Activated B cell treated with CpG ODN at 0.5 μM for 24 hours (primary cell): ENCODE data around the gene PCNX2. TPM values are rescaled to one million over a fixed set of nuclear protein-coding genes. Genes with fewer than 3 reads are reported as not detected.

Experiments used
- ATAC-seq: fragments of 200-7000 bp; cut with Tn5 transposase; one replicate; pipeline ENCODE4 v1.10.0; 2021; ENCODE audit warnings: low read depth, mild to moderate bottlenecking, moderate library complexity
- CTCF ChIA-PET: fragments of 350-600 bp; sonication (Branson Sonifier 250); formaldehyde crosslinking; loops from one replicate; lab custom pipeline; 2021; ENCODE audit warnings: antibody characterized with exemption; lab: Charles Lee
- POLR2A ChIA-PET: fragments of 350-600 bp; sonication (Branson Sonifier 250); formaldehyde crosslinking; loops from one replicate; lab custom pipeline; 2021; ENCODE audit warnings: antibody characterized with exemption; lab: Charles Lee
- DNase-seq: peaks from one replicate; pipeline ENCODE4 v3.0.0; 2022
- H3K27ac Mint-ChIP-seq: one replicate; pipeline ENCODE4 v1.8.0; 2020; ENCODE audit warnings: mixed read lengths
- H3K27me3 Mint-ChIP-seq: one replicate; pipeline ENCODE4 v1.8.0; 2021; ENCODE audit warnings: mixed read lengths
- H3K36me3 Mint-ChIP-seq: one replicate; pipeline ENCODE4 v1.8.0; 2021; ENCODE audit warnings: low read depth, mixed read lengths
- H3K4me1 Mint-ChIP-seq: one replicate; pipeline ENCODE4 v1.8.0; 2021; ENCODE audit warnings: mixed read lengths
- H3K4me3 Mint-ChIP-seq: one replicate; pipeline ENCODE4 v1.8.0; 2020; ENCODE audit warnings: mild to moderate bottlenecking, mixed read lengths
- H3K9me3 Mint-ChIP-seq: one replicate; pipeline ENCODE4 v1.8.0; 2020; ENCODE audit warnings: mixed read lengths
- intact Hi-C: fragments of 100-400 bp; cut with micrococcal nuclease; formaldehyde crosslinking; loops from one replicate; pipeline ENCODE4 v1.15.1; 2024
- total RNA-seq: library from RNA; stranded (reverse); gene quantifications from 2 replicates; pipeline ENCODE4 v1.2.3, GENCODE V29; 2022
- TF ChIP-seq, protein P1 (sequence below): fragments of 200-600 bp; IDR thresholded peaks from one replicate; pipeline ENCODE4 v1.8.0; 2022; ENCODE audit warnings: antibody characterized with exemption, mild to moderate bottlenecking

The PCNX2 gene
- total RNA-seq, 1 donor from 2014 or later = 20.4 TPM

DNA sequence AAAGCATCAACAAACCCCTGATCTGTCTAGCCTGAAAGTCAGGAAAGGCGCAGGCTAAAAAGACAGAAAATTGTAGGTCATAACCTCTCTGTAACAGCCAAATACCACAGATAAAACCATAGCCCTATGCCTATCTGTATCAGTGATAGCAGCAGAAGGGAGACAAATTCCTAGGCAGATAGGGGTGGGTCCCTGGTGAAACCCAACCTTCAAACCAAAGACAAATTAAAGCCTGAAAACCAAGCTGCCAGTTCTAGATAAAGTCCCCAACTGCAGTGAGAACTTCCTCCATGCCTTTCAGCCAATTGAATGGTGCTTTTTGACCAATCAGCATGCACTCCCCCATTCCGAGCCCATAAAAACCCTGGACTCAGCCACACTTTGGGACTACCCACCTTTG is 229.8 kb downstream of the PCNX2 start:
- peaks cover 2% of the 10 kb centered on the region for H3K9me3 Mint-ChIP-seq
- intact Hi-C loops = no loop called here
- no peaks in the 10 kb centered on the region for H3K4me1 Mint-ChIP-seq
- no peak overlapping the region for H3K4me3 Mint-ChIP-seq
- H3K27me3 Mint-ChIP-seq = no peaks in the 10 kb centered on the region
- CTCF ChIA-PET = no interaction called here
- DNase-seq (no peak), ATAC-seq (no peak)
- H3K36me3 Mint-ChIP-seq = peaks cover 9% of the 10 kb centered on the region
- POLR2A ChIA-PET = no interaction called here
- TF ChIP-seq, protein P1, sequence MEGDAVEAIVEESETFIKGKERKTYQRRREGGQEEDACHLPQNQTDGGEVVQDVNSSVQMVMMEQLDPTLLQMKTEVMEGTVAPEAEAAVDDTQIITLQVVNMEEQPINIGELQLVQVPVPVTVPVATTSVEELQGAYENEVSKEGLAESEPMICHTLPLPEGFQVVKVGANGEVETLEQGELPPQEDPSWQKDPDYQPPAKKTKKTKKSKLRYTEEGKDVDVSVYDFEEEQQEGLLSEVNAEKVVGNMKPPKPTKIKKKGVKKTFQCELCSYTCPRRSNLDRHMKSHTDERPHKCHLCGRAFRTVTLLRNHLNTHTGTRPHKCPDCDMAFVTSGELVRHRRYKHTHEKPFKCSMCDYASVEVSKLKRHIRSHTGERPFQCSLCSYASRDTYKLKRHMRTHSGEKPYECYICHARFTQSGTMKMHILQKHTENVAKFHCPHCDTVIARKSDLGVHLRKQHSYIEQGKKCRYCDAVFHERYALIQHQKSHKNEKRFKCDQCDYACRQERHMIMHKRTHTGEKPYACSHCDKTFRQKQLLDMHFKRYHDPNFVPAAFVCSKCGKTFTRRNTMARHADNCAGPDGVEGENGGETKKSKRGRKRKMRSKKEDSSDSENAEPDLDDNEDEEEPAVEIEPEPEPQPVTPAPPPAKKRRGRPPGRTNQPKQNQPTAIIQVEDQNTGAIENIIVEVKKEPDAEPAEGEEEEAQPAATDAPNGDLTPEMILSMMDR = no peak
- no peak overlapping the region for H3K27ac Mint-ChIP-seq

DNA sequence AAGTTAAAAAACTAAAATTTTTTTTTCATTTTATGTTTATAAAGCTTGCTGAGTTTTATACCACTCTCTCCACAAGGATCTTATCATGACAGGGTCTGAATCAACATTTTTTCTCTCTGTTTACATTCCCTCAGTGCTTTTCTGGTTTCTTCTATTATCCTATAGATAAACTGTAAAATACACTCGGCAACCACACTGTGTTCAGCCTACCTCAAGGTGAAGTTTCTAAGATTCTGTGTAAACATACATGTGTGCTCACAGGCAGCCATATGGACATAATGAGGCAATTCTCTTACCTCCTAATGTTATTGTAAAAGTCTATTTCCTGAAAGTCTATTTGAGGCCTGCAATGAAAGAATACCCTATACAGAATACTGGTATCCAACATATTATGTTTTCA is 230.5 kb downstream of the PCNX2 start:
- intact Hi-C loops = no loop called here
- no peak for DNase-seq
- peaks cover 2% of the 10 kb centered on the region for H3K9me3 Mint-ChIP-seq
- CTCF ChIA-PET = no interaction called here
- no peaks in the 10 kb centered on the region for H3K4me1 Mint-ChIP-seq
- peaks cover 9% of the 10 kb centered on the region for H3K36me3 Mint-ChIP-seq
- H3K4me3 Mint-ChIP-seq = no peak overlapping the region
- TF ChIP-seq, protein P1 = no peak
- no peaks in the 10 kb centered on the region for H3K27me3 Mint-ChIP-seq
- no peak for ATAC-seq
- POLR2A ChIA-PET = no interaction called here
- H3K27ac Mint-ChIP-seq = no peak overlapping the region

DNA sequence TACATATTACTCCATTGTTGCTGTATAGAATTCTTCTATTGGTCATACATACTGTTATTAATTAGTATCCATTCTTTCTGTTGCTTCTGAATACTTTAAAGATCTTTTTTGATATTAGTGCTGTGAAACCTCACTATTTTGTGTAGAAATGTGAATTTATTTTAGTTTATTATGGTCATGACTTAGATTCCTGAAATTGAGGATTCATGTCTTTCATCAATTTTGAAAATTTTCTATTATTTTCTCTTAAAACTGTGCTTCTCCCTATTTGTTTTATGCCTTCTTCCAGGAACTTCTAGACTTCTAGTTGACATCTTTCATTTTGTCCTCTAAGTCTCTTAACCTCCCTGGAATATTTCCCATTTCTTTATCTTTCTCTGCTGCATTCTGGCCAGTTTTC is 232.1 kb downstream of the PCNX2 start:
- POLR2A ChIA-PET = no interaction called here
- intact Hi-C loops = no loop called here
- ATAC-seq (no peak), DNase-seq (no peak)
- H3K27me3 Mint-ChIP-seq = no peaks in the 10 kb centered on the region
- H3K4me1 Mint-ChIP-seq = no peaks in the 10 kb centered on the region
- TF ChIP-seq, protein P1 = no peak
- no peak overlapping the region for H3K4me3 Mint-ChIP-seq
- peaks cover 2% of the 10 kb centered on the region for H3K9me3 Mint-ChIP-seq
- H3K27ac Mint-ChIP-seq = no peak overlapping the region
- CTCF ChIA-PET = no interaction called here
- peaks cover 9% of the 10 kb centered on the region for H3K36me3 Mint-ChIP-seq

DNA sequence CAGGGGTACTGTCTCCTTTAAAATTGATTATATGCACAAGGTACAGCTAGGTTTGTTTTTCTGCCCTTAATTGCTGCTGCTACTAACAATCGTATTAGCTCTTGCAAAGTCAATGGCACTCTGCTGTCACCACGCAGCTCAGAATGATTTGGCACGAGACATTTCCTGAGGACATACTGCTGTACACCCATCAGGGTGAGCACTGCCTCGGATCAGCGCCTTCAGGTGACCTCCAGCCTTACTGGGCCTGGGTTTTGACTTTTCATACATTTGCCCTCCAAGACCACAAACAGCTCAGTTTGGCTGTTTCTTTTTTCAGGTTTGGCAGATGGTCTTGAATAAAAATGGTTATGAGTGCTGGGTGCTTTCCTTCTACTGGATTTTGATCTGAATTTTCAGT is 234.3 kb downstream of the PCNX2 start:
- ChIA-PET CTCF (no interaction called here), POLR2A (no interaction called here)
- no peak for ATAC-seq
- TF ChIP-seq, protein P1 = no peak
- DNase-seq = no peak
- no peaks in the 10 kb centered on the region for H3K4me1 Mint-ChIP-seq
- no peak overlapping the region for H3K4me3 Mint-ChIP-seq
- H3K9me3 Mint-ChIP-seq = peaks cover 2% of the 10 kb centered on the region
- intact Hi-C loops = no loop called here
- H3K36me3 Mint-ChIP-seq = peaks cover 9% of the 10 kb centered on the region
- no peak overlapping the region for H3K27ac Mint-ChIP-seq
- no peaks in the 10 kb centered on the region for H3K27me3 Mint-ChIP-seq

DNA sequence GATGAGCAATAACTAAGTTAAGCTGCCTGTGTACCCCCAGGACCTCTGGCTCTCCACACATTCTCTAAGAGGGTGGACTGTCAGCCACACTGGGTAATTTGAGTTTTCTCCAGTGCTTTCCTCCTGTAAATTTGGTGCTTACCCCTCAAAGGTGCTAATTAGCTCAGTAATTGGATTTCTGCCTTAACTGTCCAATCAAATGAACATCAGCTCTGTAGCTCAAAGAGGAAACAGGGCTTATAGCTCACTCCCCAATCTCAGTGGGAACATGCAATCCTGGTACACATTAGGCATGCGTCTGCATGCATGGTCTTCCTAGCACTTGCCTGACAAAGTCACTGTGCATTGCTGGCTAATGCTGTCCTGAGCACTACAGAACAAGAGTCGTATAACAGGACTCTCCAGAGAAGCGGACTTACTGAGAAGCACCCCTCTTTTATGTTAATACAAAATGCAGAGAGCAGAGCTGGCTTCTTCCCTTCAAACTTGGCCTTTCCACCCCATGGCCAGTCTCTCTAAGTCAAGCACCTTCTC is 235.0 kb downstream of the PCNX2 start:
- peaks cover 2% of the 10 kb centered on the region for H3K9me3 Mint-ChIP-seq
- no peak overlapping the region for H3K27ac Mint-ChIP-seq
- intact Hi-C loops = no loop called here
- peaks cover 6% of the 10 kb centered on the region for H3K36me3 Mint-ChIP-seq
- DNase-seq (no peak), ATAC-seq (no peak)
- H3K4me3 Mint-ChIP-seq = no peak overlapping the region
- POLR2A ChIA-PET = no interaction called here
- H3K4me1 Mint-ChIP-seq = no peaks in the 10 kb centered on the region
- TF ChIP-seq, protein P1 = no peak
- CTCF ChIA-PET = no interaction called here
- no peaks in the 10 kb centered on the region for H3K27me3 Mint-ChIP-seq
